AG04449 (cell line): Measurements from ENCODE around the gene HAUS8.
"Not testable (repeated sequence)": the region's sequence is repeated elsewhere in the genome, so short reads cannot be mapped to it uniquely, and the experiment has no call there.

ENCODE experiments used
- CTCF ChIA-PET: fragments of 350-600 bp; formaldehyde crosslinking; extraction: SDS; loops from one replicate; lab custom pipeline; 2021; ENCODE audit warnings: antibody characterized with exemption; lab: Yijun Ruan, JAX
- POLR2A ChIA-PET: fragments of 400-600, 350-600 bp; formaldehyde crosslinking; extraction: SDS; loops from one replicate; lab custom pipeline; 2020; ENCODE audit warnings: antibody characterized with exemption, inconsistent platforms; lab: Yijun Ruan, JAX
- DNase-seq: peaks from one replicate; pipeline ENCODE4 v3.0.0-alpha.2; 2010; ENCODE audit warnings: low read depth, low spot score
- H3K4me3 ChIP-seq: 2 replicates; pipeline ENCODE4 v1.5.1; 2011; ENCODE audit warnings: low read depth, mild to moderate bottlenecking, control low read depth, low read length
- TF ChIP-seq, protein P1 (sequence below): IDR thresholded peaks from one replicate; pipeline ENCODE4 v1.5.1; 2011; ENCODE audit warnings: mild to moderate bottlenecking, moderate library complexity, low read length, control low read depth, inconsistent platforms; ENCODE audit not compliant: insufficient read depth; ENCODE audit errors: missing control alignments

Gene HAUS8

DNA sequence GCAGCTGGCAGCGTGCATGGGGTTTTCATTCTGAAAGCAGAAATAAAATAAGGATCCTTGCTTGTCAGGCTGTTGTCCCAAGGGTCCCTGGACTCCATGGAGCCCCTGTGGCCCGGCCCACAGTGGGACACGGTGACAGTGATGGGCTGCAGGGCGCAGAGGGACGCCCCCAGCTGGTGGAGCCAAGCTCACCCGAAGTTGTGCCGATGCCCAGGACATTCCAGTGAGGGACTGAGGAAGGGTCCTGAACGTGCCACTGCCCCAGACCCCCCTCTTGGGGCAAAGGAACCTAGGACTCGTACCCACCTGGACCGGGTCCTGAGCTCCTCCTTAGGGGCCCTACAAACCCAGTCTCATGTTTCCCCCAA is 35.3 kb upstream of the HAUS8 start:
- no peak overlapping the region for H3K4me3 ChIP-seq
- no peak for DNase-seq
- TF ChIP-seq, protein P1, sequence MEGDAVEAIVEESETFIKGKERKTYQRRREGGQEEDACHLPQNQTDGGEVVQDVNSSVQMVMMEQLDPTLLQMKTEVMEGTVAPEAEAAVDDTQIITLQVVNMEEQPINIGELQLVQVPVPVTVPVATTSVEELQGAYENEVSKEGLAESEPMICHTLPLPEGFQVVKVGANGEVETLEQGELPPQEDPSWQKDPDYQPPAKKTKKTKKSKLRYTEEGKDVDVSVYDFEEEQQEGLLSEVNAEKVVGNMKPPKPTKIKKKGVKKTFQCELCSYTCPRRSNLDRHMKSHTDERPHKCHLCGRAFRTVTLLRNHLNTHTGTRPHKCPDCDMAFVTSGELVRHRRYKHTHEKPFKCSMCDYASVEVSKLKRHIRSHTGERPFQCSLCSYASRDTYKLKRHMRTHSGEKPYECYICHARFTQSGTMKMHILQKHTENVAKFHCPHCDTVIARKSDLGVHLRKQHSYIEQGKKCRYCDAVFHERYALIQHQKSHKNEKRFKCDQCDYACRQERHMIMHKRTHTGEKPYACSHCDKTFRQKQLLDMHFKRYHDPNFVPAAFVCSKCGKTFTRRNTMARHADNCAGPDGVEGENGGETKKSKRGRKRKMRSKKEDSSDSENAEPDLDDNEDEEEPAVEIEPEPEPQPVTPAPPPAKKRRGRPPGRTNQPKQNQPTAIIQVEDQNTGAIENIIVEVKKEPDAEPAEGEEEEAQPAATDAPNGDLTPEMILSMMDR = no peak
- CTCF ChIA-PET = interaction anchor here (1.7 kb wide), 1 partner anchor 25 kb away, joined by 4 read pairs; no protein-coding TSS in a partner anchor
- POLR2A ChIA-PET = no interaction called here

DNA sequence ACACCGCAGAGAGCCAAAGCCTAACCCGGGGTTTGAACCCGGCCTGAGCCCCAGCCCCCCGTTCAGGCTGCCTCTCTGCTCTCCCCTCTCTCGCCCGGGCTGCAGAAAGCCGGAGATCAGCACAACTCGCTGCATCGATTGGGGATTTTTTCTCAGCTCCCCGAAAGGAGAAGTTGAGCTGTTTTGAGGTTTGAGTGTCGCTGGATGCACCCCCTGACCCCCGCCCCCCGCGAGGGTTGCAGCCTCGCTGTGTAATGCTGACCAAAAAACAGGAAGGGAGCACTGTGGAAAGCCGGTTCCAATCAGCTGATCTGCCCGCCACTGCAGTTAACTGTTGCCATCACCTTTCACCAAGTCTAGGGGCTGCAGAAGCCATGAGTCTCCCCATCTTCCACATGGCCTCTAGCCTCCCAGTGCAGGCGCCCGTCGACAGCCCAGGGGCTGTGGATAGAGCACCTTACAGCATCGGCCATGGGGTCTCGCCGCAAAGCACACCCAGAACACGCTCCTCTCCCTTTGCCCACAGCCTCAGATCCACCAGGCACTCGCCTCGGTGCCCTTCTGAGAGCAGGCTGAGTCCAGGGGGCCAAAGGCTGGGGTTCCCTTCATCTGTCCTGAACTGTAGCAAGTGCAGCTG is 34.8 kb upstream of the HAUS8 start:
- CTCF ChIA-PET = interaction anchor here (1.7 to 2.0 kb wide), 2 partner anchors 12 to 26 kb away, joined by 4 to 6 read pairs; no protein-coding TSS in a partner anchor
- TF ChIP-seq, protein P1 = no peak
- POLR2A ChIA-PET = no interaction called here

DNA sequence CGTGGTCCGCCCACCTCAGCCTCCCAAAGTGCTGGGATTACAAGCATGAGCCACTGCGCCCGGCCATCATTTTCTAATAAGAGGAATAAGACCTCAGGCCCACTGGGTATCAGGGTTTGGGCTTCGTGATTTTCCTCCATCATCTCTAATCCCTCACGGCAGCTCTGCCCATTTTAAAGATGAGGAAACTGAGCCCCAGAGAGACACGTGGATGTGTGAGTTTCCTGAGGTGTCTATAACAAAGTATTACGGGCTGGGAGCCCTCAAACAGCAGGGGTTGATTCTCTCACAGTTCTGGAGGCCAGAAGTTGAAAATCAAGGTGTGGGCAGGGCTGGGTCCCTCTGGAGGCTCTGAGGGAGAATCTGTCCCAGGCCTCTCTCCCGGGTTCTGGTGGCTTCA is 34.0 kb upstream of the HAUS8 start:
- TF ChIP-seq, protein P1 = no peak
- CTCF ChIA-PET = interaction anchor here (1.7 to 2.0 kb wide), 2 partner anchors 13 to 27 kb away, joined by 4 to 6 read pairs; no protein-coding TSS in a partner anchor
- no peak for DNase-seq
- H3K4me3 ChIP-seq = no peak overlapping the region
- POLR2A ChIA-PET = no interaction called here

More for the DNA sequence above, 34.8 kb upstream of the HAUS8 start:
- no peak overlapping the region for H3K4me3 ChIP-seq
- no peak for DNase-seq

DNA sequence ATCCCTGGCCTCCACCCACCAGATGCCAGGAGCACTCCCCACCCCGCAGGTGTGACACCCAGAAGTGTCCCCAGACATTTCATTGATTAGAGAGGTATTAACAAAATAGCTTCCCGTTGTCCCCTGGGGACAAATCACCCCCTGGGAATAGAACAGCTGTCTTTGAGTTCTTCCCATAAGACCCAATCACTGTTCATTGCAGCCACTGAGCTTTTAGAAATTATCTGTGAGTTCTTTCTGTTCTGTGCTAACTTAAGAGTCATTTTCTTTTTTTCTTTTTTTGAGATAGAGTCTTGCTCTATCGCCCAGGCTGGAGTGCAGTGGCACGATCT is 33.2 kb upstream of the HAUS8 start:
- TF ChIP-seq, protein P1 = no peak
- POLR2A ChIA-PET = interaction anchor here (1.0 to 1.9 kb wide), 6 partner anchors 10 to 32 kb away, joined by 3 to 8 read pairs (median 6); partner anchors contain the start of gene MYO9B
- H3K4me3 ChIP-seq = peak overlapping the region; percentile 23
- no peak for DNase-seq
- CTCF ChIA-PET = interaction anchor here (0.9 to 2.0 kb wide), 4 partner anchors 14 to 30 kb away, joined by 3 to 6 read pairs (median 4); no protein-coding TSS in a partner anchor

DNA sequence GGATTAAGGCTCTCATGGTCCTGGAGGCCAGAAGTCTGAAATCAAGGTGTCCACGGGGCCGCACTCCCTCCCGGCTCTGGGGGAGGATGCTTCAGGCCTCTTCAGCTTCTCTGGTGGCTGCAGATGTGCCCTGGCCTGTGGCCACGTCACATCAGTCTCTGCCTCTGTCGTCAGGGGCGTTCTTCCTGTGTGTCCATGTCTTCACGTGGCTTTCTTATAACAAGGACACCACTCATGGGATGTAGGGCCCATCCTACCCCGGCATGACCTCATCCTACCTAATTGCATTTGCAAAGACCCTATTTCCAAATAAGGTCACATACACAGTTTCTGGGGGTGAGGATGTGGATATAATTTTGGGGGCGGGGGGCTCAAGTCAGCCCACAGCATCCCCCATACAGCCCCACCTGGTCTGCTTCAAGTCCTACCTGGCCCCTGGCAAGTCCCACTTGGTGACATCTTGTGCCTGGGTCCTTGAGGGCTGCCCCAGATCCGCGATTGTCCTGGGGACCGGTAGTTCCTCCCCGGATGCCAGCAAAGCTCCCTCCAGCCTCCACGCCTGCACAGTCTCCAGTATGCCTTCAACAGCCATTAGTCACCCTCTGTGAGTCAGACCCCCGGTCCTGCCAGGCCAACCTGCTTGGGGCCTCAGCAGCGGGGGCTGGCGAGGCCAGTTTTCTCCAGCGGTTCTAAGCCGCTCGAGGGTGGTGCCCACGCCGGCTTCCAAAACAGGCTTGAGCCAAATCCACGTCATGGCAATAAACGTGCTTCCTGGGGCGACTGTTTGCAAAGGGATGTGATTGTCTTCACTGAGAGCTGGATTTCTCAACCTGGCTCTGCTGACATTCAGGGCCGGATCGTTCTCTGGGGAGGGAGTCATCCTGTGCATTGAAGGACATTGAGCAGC is 32.5 kb upstream of the HAUS8 start:
- H3K4me3 ChIP-seq = peak overlapping the region; percentile 24
- peak; percentile 83 for DNase-seq
- TF ChIP-seq, protein P1 = no peak
- ChIA-PET POLR2A (interaction anchor here (1.0 to 1.9 kb wide), 6 partner anchors 10 to 32 kb away, joined by 3 to 8 read pairs (median 6); partner anchors contain the start of gene MYO9B), CTCF (interaction anchor here (0.9 to 2.0 kb wide), 4 partner anchors 13 to 29 kb away, joined by 3 to 6 read pairs (median 4); no protein-coding TSS in a partner anchor)

- CTCF ChIA-PET, DNase-seq, H3K4me3 ChIP-seq: not testable (repeated sequence)
- POLR2A ChIA-PET = interaction anchor here (0.8 to 1.9 kb wide), 2 partner anchors 13 to 17 kb away, joined by 4 to 6 read pairs; no protein-coding TSS in a partner anchor
Observed at GRCh38 chr19:17106964-17107363, 31.7 kb upstream of the HAUS8 start.
